ENCODE results near the gene MXD4.

The MXD4 gene

GRCh38 chr4:2292646-2293108 is 30.8 kb upstream of the MXD4 start:
- no peak for DNase-seq (ENCODE audit: low spot score)

- DNase-seq (ENCODE audit: low spot score), result no peak
Observed at GRCh38 chr4:2291705-2292645, 30.1 kb upstream of the MXD4 start.

GRCh38 chr4:2290974-2291704 is 29.2 kb upstream of the MXD4 start:
- peak; percentile 78 for DNase-seq (ENCODE audit: low spot score)

- DNase-seq (ENCODE audit: low spot score), result no peak
Observed at GRCh38 chr4:2290488-2290887, 28.6 kb upstream of the MXD4 start.

- DNase-seq (ENCODE audit: low spot score), result no peak
Observed at GRCh38 chr4:2289955-2290333, 28.0 kb upstream of the MXD4 start.

GRCh38 chr4:2289311-2289954 is 27.5 kb upstream of the MXD4 start:
- DNase-seq (ENCODE audit: low spot score), result no peak

GRCh38 chr4:2288051-2288541 is 26.2 kb upstream of the MXD4 start:
- no peak for DNase-seq (ENCODE audit: low spot score)

GRCh38 chr4:2287594-2287915 is 25.6 kb upstream of the MXD4 start:
- DNase-seq (ENCODE audit: low spot score), result no peak

GRCh38 chr4:2286904-2287593 is 25.1 kb upstream of the MXD4 start:
- no peak for DNase-seq (ENCODE audit: low spot score)

GRCh38 chr4:2285613-2286381 is 23.9 kb upstream of the MXD4 start:
- DNase-seq (ENCODE audit: low spot score), result no peak

GRCh38 chr4:2284934-2285612 is 23.2 kb upstream of the MXD4 start:
- DNase-seq (ENCODE audit: low spot score), result no peak

- DNase-seq (ENCODE audit: low spot score), result no peak
Observed at GRCh38 chr4:2284161-2284933, 22.4 kb upstream of the MXD4 start.

GRCh38 chr4:2283199-2283711 is 21.3 kb upstream of the MXD4 start:
- no peak for DNase-seq (ENCODE audit: low spot score)

- DNase-seq (ENCODE audit: low spot score), result peak; percentile 89
Observed at GRCh38 chr4:2281575-2282343, 19.9 kb upstream of the MXD4 start.

- DNase-seq (ENCODE audit: low spot score), result no peak
Observed at GRCh38 chr4:2280531-2281300, 18.8 kb upstream of the MXD4 start.

GRCh38 chr4:2277956-2278355 is 16.0 kb upstream of the MXD4 start:
- DNase-seq (ENCODE audit: low spot score), result no peak

- no peak for DNase-seq (ENCODE audit: low spot score)
Observed at GRCh38 chr4:2276581-2277325, 14.8 kb upstream of the MXD4 start.

Measured in CD4-positive, alpha-beta T cell treated with Interleukin-2 at 100 ng/mL for 4 hours (primary cell).